Esophagus muscularis mucosa (tissue), 3 donors: ENCODE data around the gene CNTLN.

Source experiments
- POLR2A ChIP-seq: fragments of 450-650 bp; IDR thresholded peaks from one replicate; pipeline ENCODE4 v1.6.1; 2017; ENCODE audit warnings: antibody characterized with exemption, moderate library complexity, mild to moderate bottlenecking, low read depth
- TF ChIP-seq, protein P1 (sequence below), 3 experiments: fragments of 200-600 bp in 2 of 3; fragments of 450-650 bp in 1 of 3; sonication (generic) in 2 of 3; IDR thresholded peaks; one replicate each; pipeline ENCODE4 v1.5.1; 2017 to 2019; ENCODE audit warnings: antibody characterized with exemption in 3 of 3, mild to moderate bottlenecking in 2 of 3, moderate library complexity in 1 of 3

DNA sequence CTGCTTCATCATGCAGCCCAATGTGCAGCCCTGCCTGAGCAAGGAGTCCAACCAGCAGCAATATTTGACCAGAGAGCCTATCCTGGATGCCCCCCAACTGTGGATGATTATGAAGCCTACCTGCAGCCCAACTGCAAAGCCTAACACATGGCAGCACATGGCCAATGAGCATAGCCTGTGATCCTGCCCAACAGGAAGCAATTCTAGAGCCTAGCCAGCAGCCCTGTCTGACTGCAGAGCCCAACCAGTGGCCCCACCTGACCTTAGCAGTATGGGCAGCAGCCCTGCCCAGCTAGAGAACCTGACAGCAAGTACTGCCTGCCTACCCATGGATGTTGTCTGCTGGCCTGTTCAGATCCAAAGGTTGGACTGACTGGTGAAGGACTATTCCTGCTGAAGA, 346.7 kb downstream of the CNTLN start:
- TF ChIP-seq, protein P1, sequence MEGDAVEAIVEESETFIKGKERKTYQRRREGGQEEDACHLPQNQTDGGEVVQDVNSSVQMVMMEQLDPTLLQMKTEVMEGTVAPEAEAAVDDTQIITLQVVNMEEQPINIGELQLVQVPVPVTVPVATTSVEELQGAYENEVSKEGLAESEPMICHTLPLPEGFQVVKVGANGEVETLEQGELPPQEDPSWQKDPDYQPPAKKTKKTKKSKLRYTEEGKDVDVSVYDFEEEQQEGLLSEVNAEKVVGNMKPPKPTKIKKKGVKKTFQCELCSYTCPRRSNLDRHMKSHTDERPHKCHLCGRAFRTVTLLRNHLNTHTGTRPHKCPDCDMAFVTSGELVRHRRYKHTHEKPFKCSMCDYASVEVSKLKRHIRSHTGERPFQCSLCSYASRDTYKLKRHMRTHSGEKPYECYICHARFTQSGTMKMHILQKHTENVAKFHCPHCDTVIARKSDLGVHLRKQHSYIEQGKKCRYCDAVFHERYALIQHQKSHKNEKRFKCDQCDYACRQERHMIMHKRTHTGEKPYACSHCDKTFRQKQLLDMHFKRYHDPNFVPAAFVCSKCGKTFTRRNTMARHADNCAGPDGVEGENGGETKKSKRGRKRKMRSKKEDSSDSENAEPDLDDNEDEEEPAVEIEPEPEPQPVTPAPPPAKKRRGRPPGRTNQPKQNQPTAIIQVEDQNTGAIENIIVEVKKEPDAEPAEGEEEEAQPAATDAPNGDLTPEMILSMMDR (IDR thresholded peaks at IDR 0.05): no peak
- TF ChIP-seq POLR2A: no peak
